ENCODE data around the gene NTNG2. TPM values are rescaled to one million over a fixed set of nuclear protein-coding genes. Genes with fewer than 3 reads are reported as not detected.
A peak's percentile ranks its signal among the peaks of the same experiment; 100 is the strongest.

NTNG2 gene
- total RNA-seq, 1 donor from 2014 or later: 3.0 TPM

DNA sequence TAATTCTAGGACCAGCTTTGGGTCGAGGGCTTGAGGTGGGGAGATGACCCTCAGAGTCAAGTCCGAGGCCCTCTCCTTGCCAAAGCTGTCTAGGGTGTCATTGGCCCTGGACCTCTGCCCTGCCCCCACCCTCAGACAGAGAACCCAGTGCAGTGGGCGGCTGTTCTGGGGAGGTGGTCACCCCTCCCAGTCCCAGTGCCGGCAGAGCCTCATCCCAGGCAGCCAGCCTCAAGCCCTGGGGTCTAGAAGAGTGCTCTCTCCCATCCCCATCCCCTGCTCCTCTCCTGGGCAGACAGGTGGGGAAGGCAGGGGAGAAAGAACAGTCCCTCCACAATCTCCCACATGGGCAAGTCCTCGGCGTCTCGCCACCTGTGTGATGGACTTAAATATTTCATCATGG lies 7.0 kb downstream of the NTNG2 start:
- no peaks in the 10 kb centered on the region for H3K9me3 Mint-ChIP-seq (ENCODE audit: low read depth)
- H3K27ac Mint-ChIP-seq (ENCODE audit: unreplicated experiment): no peak overlapping the region
- peaks cover 57% of the 10 kb centered on the region for H3K27me3 Mint-ChIP-seq (ENCODE audit: low read depth)
- H3K4me1 Mint-ChIP-seq (ENCODE audit: low read depth): peaks cover 10% of the 10 kb centered on the region
- no peak overlapping the region for H3K4me3 Mint-ChIP-seq (ENCODE audit: unreplicated experiment)
- no peak for DNase-seq (ENCODE audit: low spot score)
- TF ChIP-seq, protein P1, sequence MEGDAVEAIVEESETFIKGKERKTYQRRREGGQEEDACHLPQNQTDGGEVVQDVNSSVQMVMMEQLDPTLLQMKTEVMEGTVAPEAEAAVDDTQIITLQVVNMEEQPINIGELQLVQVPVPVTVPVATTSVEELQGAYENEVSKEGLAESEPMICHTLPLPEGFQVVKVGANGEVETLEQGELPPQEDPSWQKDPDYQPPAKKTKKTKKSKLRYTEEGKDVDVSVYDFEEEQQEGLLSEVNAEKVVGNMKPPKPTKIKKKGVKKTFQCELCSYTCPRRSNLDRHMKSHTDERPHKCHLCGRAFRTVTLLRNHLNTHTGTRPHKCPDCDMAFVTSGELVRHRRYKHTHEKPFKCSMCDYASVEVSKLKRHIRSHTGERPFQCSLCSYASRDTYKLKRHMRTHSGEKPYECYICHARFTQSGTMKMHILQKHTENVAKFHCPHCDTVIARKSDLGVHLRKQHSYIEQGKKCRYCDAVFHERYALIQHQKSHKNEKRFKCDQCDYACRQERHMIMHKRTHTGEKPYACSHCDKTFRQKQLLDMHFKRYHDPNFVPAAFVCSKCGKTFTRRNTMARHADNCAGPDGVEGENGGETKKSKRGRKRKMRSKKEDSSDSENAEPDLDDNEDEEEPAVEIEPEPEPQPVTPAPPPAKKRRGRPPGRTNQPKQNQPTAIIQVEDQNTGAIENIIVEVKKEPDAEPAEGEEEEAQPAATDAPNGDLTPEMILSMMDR (IDR thresholded peaks at IDR 0.05): no peak
- H3K36me3 Mint-ChIP-seq (ENCODE audit: low read depth): peaks cover 4% of the 10 kb centered on the region

GRCh38 chr9:132169672-132170392 lies 8.0 kb downstream of the NTNG2 start:
- Mint-ChIP-seq H3K36me3 (ENCODE audit: low read depth) (peaks cover 4% of the 10 kb centered on the region), H3K9me3 (ENCODE audit: low read depth) (no peaks in the 10 kb centered on the region), H3K27ac (ENCODE audit: unreplicated experiment) (peak overlapping the region; percentile 41), H3K4me1 (ENCODE audit: low read depth) (peaks cover 4% of the 10 kb centered on the region), H3K27me3 (ENCODE audit: low read depth) (peaks cover 53% of the 10 kb centered on the region), H3K4me3 (ENCODE audit: unreplicated experiment) (no peak overlapping the region)
- TF ChIP-seq, protein P1 (IDR thresholded peaks at IDR 0.05): peak; percentile 91
- no peak for DNase-seq (ENCODE audit: low spot score)

- Mint-ChIP-seq H3K4me1 (ENCODE audit: low read depth) (peaks cover 3% of the 10 kb centered on the region), H3K36me3 (ENCODE audit: low read depth) (peaks cover 4% of the 10 kb centered on the region)
Measured at GRCh38 chr9:132171702-132172101, 9.8 kb downstream of the NTNG2 start.

DNA sequence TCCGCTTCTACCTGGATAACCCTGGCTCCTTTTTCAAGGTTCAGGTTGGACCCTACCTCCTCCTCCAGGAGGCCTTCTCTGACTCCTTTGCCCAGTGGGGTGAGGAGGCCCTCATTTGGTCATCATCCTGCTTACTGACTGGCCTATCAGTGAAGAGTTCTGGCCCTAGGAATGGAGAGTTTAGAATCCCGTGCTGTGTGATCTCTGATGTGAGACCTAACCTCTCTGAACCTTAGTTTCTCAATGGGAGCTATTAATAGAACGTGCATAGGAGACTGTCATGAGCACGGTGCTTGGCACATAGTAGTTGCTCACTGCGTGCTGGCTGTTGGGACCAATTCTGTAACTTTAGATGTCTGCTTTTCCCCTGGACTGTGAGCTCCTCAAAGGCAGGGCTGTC lies 10.3 kb downstream of the NTNG2 start:
- Mint-ChIP-seq H3K4me1 (ENCODE audit: low read depth) (peaks cover 3% of the 10 kb centered on the region), H3K4me3 (ENCODE audit: unreplicated experiment) (no peak overlapping the region), H3K36me3 (ENCODE audit: low read depth) (peaks cover 4% of the 10 kb centered on the region), H3K27me3 (ENCODE audit: low read depth) (peaks cover 50% of the 10 kb centered on the region), H3K9me3 (ENCODE audit: low read depth) (no peaks in the 10 kb centered on the region), H3K27ac (ENCODE audit: unreplicated experiment) (no peak overlapping the region)
- TF ChIP-seq, protein P1 (IDR thresholded peaks at IDR 0.05): no peak
- no peak for DNase-seq (ENCODE audit: low spot score)

More at GRCh38 chr9:132171702-132172101, 9.8 kb downstream of the NTNG2 start:
- no peak for DNase-seq (ENCODE audit: low spot score)
- H3K27me3 Mint-ChIP-seq (ENCODE audit: low read depth): peaks cover 53% of the 10 kb centered on the region
- no peak overlapping the region for H3K27ac Mint-ChIP-seq (ENCODE audit: unreplicated experiment)
- H3K9me3 Mint-ChIP-seq (ENCODE audit: low read depth): no peaks in the 10 kb centered on the region
- no peak overlapping the region for H3K4me3 Mint-ChIP-seq (ENCODE audit: unreplicated experiment)
- TF ChIP-seq, protein P1 (IDR thresholded peaks at IDR 0.05): no peak

DNA sequence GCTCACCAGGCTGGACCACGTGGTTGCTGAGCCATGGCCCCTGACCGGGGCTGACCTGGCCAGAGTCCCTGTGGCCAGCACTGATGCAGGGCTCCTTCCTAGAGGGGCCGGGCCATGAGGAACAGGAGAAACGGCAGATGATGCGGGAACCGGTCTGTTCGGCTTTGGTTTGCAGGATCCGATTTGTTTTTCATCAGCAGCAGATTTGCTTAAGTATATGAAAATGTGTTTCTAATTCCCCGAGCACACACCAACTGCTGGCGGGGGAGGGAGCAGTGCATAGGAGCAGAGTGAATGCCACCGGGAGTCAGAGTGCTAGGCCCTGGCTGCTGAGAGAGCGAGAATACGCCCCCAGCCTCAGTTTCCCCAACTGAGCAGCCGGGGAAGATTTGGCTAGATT lies 13.6 kb downstream of the NTNG2 start:
- H3K27ac Mint-ChIP-seq (ENCODE audit: unreplicated experiment): no peak overlapping the region
- peaks cover 48% of the 10 kb centered on the region for H3K27me3 Mint-ChIP-seq (ENCODE audit: low read depth)
- no peaks in the 10 kb centered on the region for H3K4me1 Mint-ChIP-seq (ENCODE audit: low read depth)
- H3K9me3 Mint-ChIP-seq (ENCODE audit: low read depth): no peaks in the 10 kb centered on the region
- DNase-seq (ENCODE audit: low spot score): no peak
- TF ChIP-seq, protein P1 (IDR thresholded peaks at IDR 0.05): no peak
- H3K36me3 Mint-ChIP-seq (ENCODE audit: low read depth): peaks cover 5% of the 10 kb centered on the region
- no peak overlapping the region for H3K4me3 Mint-ChIP-seq (ENCODE audit: unreplicated experiment)
